Stimulated activated naive CD8-positive, alpha-beta T cell treated with anti-CD3 and anti-CD28 coated beads, Interleukin-15, Interleukin-2, amounts not matched to agents 100 ng/mL and 50 ng/mL, for 24 hours (primary cell): ENCODE measurements around the gene DLG1.

ENCODE experiments used
- H3K27ac Mint-ChIP-seq: one replicate; pipeline ENCODE4 v1.8.0; 2021; ENCODE audit warnings: mild to moderate bottlenecking, mixed read lengths
- H3K27me3 Mint-ChIP-seq: one replicate; pipeline ENCODE4 v1.8.0; 2021; ENCODE audit warnings: mixed read lengths
- H3K36me3 Mint-ChIP-seq: one replicate; pipeline ENCODE4 v1.8.0; 2021; ENCODE audit warnings: low read depth, mixed read lengths
- H3K4me1 Mint-ChIP-seq: one replicate; pipeline ENCODE4 v1.8.0; 2021; ENCODE audit warnings: low read depth, mixed read lengths
- H3K4me3 Mint-ChIP-seq: one replicate; pipeline ENCODE4 v1.8.0; 2021; ENCODE audit warnings: mild to moderate bottlenecking, mixed read lengths
- H3K9me3 Mint-ChIP-seq: one replicate; pipeline ENCODE4 v1.8.0; 2021; ENCODE audit warnings: mixed read lengths

Gene DLG1

GRCh38 chr3:197302696-197303341 lies 4.4 kb upstream of the DLG1 start:
- Mint-ChIP-seq H3K27me3 (peaks cover 31% of the 10 kb centered on the region), H3K36me3 (no peaks in the 10 kb centered on the region), H3K27ac (no peak overlapping the region), H3K9me3 (no peaks in the 10 kb centered on the region), H3K4me3 (no peak overlapping the region), H3K4me1 (peaks cover 28% of the 10 kb centered on the region)

- H3K4me1 Mint-ChIP-seq = peaks cover 27% of the 10 kb centered on the region
- H3K9me3 Mint-ChIP-seq = no peaks in the 10 kb centered on the region
- H3K27me3 Mint-ChIP-seq = peaks cover 31% of the 10 kb centered on the region
- peaks cover 2% of the 10 kb centered on the region for H3K36me3 Mint-ChIP-seq
- no peak overlapping the region for H3K27ac Mint-ChIP-seq
- H3K4me3 Mint-ChIP-seq = no peak overlapping the region
Observed at GRCh38 chr3:197302033-197302432, 3.6 kb upstream of the DLG1 start.

- Mint-ChIP-seq H3K27me3 (peaks cover 31% of the 10 kb centered on the region), H3K4me1 (peaks cover 29% of the 10 kb centered on the region), H3K9me3 (no peaks in the 10 kb centered on the region), H3K27ac (no peak overlapping the region), H3K36me3 (peaks cover 14% of the 10 kb centered on the region), H3K4me3 (no peak overlapping the region)
Observed at GRCh38 chr3:197300361-197300760, 1.9 kb upstream of the DLG1 start.

GRCh38 chr3:197298945-197299854 lies 788 bp upstream of the DLG1 start:
- Mint-ChIP-seq H3K27ac (peak overlapping the region; percentile 87), H3K9me3 (no peaks in the 10 kb centered on the region), H3K36me3 (peaks cover 18% of the 10 kb centered on the region), H3K27me3 (peaks cover 31% of the 10 kb centered on the region), H3K4me1 (peaks cover 32% of the 10 kb centered on the region), H3K4me3 (peak overlapping the region; percentile 97)

- no peaks in the 10 kb centered on the region for H3K9me3 Mint-ChIP-seq
- H3K27ac Mint-ChIP-seq = peak overlapping the region; percentile 91
- peaks cover 21% of the 10 kb centered on the region for H3K27me3 Mint-ChIP-seq
- peaks cover 44% of the 10 kb centered on the region for H3K4me1 Mint-ChIP-seq
- H3K4me3 Mint-ChIP-seq = peak overlapping the region; percentile 97
- H3K36me3 Mint-ChIP-seq = peaks cover 32% of the 10 kb centered on the region
Observed at GRCh38 chr3:197297476-197298340, 704 bp downstream of the DLG1 start.

GRCh38 chr3:197297002-197297401 lies 1.4 kb downstream of the DLG1 start:
- Mint-ChIP-seq H3K4me1 (peaks cover 51% of the 10 kb centered on the region), H3K27me3 (peaks cover 15% of the 10 kb centered on the region), H3K36me3 (peaks cover 37% of the 10 kb centered on the region), H3K27ac (peak overlapping the region; percentile 91), H3K4me3 (peak overlapping the region; percentile 97), H3K9me3 (no peaks in the 10 kb centered on the region)

GRCh38 chr3:197296545-197296944 lies 1.9 kb downstream of the DLG1 start:
- Mint-ChIP-seq H3K27ac (no peak overlapping the region), H3K4me1 (peaks cover 56% of the 10 kb centered on the region), H3K4me3 (peak overlapping the region; percentile 97), H3K36me3 (peaks cover 41% of the 10 kb centered on the region), H3K9me3 (no peaks in the 10 kb centered on the region), H3K27me3 (peaks cover 15% of the 10 kb centered on the region)

GRCh38 chr3:197295871-197296270 lies 2.5 kb downstream of the DLG1 start:
- H3K27me3 Mint-ChIP-seq = peaks cover 12% of the 10 kb centered on the region
- no peak overlapping the region for H3K27ac Mint-ChIP-seq
- H3K9me3 Mint-ChIP-seq = no peaks in the 10 kb centered on the region
- peaks cover 63% of the 10 kb centered on the region for H3K4me1 Mint-ChIP-seq
- H3K4me3 Mint-ChIP-seq = peak overlapping the region; percentile 97
- peaks cover 48% of the 10 kb centered on the region for H3K36me3 Mint-ChIP-seq

- Mint-ChIP-seq H3K27ac (peak overlapping the region; percentile 17), H3K36me3 (peaks cover 64% of the 10 kb centered on the region), H3K9me3 (no peaks in the 10 kb centered on the region), H3K4me3 (peak overlapping the region; percentile 18), H3K4me1 (peaks cover 60% of the 10 kb centered on the region), H3K27me3 (no peaks in the 10 kb centered on the region)
Observed at GRCh38 chr3:197293605-197294237, 4.7 kb downstream of the DLG1 start.

GRCh38 chr3:197292648-197293047 lies 5.8 kb downstream of the DLG1 start:
- H3K9me3 Mint-ChIP-seq = no peaks in the 10 kb centered on the region
- H3K36me3 Mint-ChIP-seq = peaks cover 66% of the 10 kb centered on the region
- H3K4me3 Mint-ChIP-seq = no peak overlapping the region
- H3K27ac Mint-ChIP-seq = no peak overlapping the region
- H3K4me1 Mint-ChIP-seq = peaks cover 58% of the 10 kb centered on the region
- H3K27me3 Mint-ChIP-seq = no peaks in the 10 kb centered on the region

GRCh38 chr3:197292083-197292646 lies 6.2 kb downstream of the DLG1 start:
- no peaks in the 10 kb centered on the region for H3K9me3 Mint-ChIP-seq
- H3K27ac Mint-ChIP-seq = no peak overlapping the region
- H3K4me3 Mint-ChIP-seq = no peak overlapping the region
- H3K27me3 Mint-ChIP-seq = no peaks in the 10 kb centered on the region
- peaks cover 68% of the 10 kb centered on the region for H3K36me3 Mint-ChIP-seq
- peaks cover 56% of the 10 kb centered on the region for H3K4me1 Mint-ChIP-seq

GRCh38 chr3:197289726-197290125 lies 8.7 kb downstream of the DLG1 start:
- Mint-ChIP-seq H3K4me1 (peaks cover 41% of the 10 kb centered on the region), H3K4me3 (no peak overlapping the region), H3K9me3 (no peaks in the 10 kb centered on the region), H3K27me3 (no peaks in the 10 kb centered on the region), H3K27ac (peak overlapping the region; percentile 76), H3K36me3 (peaks cover 75% of the 10 kb centered on the region)

GRCh38 chr3:197286678-197287077 lies 11.7 kb downstream of the DLG1 start:
- H3K4me1 Mint-ChIP-seq = peaks cover 22% of the 10 kb centered on the region
- H3K27me3 Mint-ChIP-seq = no peaks in the 10 kb centered on the region
- H3K4me3 Mint-ChIP-seq = no peak overlapping the region
- no peaks in the 10 kb centered on the region for H3K9me3 Mint-ChIP-seq
- H3K27ac Mint-ChIP-seq = no peak overlapping the region
- H3K36me3 Mint-ChIP-seq = peaks cover 65% of the 10 kb centered on the region

- H3K4me1 Mint-ChIP-seq = peaks cover 17% of the 10 kb centered on the region
- peaks cover 64% of the 10 kb centered on the region for H3K36me3 Mint-ChIP-seq
- no peak overlapping the region for H3K4me3 Mint-ChIP-seq
- H3K27ac Mint-ChIP-seq = no peak overlapping the region
- H3K27me3 Mint-ChIP-seq = no peaks in the 10 kb centered on the region
- H3K9me3 Mint-ChIP-seq = no peaks in the 10 kb centered on the region
Observed at GRCh38 chr3:197285557-197285956, 12.9 kb downstream of the DLG1 start.
